HG03139 (cell line): ENCODE data around the gene GOLGA6L9.
"Not testable (repeated sequence)": the region's sequence is repeated elsewhere in the genome, so short reads cannot be mapped to it uniquely, and the experiment has no call there.

ENCODE experiments used
- ATAC-seq: cut with Tn5 transposase; IDR thresholded peaks from one replicate; pipeline ENCODE4 v1.9.1; 2021; ENCODE audit not compliant: unreplicated experiment

The GOLGA6L9 gene

DNA sequence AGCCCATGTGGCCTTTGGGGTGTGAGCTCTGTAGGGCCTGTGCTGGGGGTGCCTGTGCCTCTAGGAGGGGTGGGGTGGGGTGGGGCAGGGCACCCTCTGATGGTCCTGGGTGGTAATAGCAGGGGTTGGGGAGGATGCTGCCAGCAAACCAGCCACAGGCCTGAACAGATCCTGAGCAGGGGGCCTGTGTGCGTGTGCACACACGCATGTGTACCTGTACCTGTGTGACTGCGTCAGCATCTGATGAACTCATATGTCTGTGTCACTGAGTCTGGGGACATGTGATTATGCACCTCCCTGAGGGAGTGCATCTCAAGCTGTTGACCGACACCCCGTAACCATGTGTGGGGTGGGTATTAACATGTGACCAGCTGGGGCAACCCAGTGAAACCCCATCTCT, 36.0 kb downstream of the GOLGA6L9 start:
- not testable (repeated sequence) for ATAC-seq

DNA sequence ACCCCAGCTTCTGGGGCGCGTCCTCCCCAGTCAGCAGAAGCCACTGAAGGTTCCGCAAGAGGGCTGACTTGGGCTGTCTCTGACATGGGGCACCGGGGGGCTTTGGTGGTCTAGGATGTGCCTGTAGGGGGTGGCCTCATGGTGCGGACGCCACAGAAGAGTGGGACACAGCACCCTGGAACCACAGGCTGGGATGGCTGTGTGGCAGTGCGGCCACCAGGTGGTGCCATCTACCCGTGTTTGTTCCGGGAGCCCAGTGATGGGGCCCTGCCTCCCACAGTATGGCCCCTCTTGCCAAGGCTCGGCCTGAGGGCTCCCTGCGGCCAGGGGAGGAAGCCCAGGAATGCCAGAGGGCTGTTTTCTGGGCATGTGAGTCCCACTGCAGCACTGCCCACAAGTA, 38.6 kb downstream of the GOLGA6L9 start:
- peak; percentile 97 for ATAC-seq

DNA sequence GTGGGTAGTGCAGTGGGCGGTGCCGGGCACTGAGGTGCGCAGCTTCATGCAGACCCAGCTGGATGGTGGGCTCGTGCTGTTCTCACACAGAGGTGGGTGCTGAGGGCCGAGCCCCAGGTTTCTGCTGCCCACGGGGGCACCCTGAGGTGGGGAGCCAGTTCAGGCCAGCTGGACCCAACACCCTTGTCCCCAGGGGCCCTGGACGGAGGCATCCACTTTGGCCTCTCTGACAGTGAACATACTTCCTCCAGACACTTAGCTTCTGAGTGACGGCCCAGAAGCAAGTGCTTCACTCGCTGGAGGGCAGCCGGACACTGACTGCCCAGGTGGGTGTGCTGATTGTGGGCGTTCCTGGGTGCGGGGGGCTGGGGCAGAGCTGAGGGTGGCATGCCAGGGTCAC, 39.8 kb downstream of the GOLGA6L9 start:
- not testable (repeated sequence) for ATAC-seq

DNA sequence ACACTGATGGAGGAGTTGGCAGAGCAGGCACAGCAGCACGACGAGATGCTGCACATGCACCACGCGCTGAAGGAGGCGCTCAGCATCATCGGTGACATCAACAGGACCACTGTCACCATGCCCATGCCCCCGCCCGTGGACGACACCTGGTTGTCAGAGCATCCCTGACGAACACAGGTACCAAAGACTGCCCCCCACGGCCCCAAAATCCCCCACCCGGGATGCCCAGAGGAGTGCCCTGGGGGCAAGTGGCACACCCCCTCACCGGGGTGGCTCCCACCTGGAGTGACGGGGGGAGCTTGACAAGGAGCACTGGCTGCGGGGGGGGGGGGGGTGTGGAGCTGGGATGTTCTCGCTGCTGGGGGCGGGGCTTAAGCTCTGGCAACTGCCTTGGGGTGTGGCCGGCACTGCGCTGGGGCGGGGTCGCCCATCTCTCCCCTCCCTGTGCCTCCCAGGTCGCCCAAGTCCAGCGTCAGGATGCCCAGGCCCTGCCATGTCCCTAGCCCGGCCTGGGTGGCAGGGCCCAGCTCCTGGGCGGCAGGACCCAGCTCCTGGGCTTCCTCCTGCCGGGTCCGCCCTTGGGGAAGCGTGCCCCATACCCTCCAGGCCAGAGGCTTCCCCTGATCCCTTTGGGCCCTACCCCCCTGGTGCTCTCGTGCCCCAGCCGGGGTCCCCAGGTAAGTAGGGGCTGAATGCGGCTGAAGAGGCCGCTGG, 42.8 kb downstream of the GOLGA6L9 start:
- not testable (repeated sequence) for ATAC-seq

DNA sequence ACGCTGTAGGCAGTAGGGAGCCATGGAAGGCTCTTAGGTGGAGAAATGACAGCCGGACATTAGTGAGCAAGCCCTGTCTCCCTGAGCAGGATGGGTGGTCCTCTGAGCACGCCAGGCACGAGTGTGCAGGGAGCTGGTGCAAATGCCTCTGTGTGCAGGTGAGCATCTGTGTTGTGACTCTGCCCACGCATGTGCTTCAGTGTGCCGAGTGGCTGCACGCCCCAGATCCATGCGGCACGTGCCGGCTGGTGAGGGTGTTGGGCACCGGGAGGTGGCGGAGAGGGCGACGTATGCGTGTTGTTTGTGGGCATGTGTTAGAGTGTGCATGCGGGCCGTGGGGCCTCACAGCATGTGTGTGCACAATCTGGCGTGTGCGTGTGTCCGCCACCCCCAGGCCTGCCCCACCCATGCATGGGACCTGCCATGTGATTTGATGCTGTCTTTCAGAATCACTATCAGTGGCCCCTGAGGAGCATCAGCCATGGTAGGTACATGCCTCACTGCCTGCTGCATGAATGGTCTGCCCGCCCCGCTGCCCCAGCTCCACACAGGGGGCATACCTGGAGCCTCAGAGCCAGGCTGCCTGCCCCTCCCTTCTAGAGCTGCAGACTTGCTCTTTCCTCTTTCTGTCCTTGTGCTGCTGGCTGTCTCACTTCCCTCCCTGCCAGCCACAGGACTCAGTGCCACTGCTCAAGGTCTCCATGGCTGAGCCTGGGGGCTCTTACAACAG, 45.1 kb downstream of the GOLGA6L9 start:
- ATAC-seq, result not testable (repeated sequence)

DNA sequence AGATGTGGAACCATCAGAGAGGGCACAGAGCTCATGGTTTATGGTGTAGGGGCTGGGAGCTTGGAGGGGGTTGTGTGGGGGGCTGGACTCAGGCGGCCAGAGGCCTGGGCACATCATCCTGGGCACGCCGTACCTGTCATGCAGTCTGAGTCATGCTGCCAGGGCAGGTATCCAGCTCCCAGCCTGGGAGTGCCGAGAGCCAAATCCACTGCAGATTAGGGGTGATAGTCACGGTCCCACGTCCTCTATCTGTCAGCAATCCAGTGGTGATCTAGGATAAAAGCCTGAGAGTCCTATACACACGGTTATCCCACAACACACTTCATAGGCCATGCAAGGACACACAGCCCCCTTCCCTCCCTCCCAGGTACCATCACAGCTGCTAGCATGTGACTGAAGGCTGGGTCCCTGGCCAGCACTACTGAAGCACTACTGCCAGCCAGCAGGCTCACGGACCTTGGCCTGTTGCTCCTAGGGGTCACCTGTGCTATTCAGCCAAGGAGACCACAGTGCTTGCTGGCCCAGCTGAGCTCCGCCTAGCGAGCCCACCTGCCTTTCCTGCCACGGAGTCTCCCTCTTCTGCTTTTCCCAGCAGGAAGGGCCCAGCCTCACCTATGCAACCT, 45.8 kb downstream of the GOLGA6L9 start:
- not testable (repeated sequence) for ATAC-seq

DNA sequence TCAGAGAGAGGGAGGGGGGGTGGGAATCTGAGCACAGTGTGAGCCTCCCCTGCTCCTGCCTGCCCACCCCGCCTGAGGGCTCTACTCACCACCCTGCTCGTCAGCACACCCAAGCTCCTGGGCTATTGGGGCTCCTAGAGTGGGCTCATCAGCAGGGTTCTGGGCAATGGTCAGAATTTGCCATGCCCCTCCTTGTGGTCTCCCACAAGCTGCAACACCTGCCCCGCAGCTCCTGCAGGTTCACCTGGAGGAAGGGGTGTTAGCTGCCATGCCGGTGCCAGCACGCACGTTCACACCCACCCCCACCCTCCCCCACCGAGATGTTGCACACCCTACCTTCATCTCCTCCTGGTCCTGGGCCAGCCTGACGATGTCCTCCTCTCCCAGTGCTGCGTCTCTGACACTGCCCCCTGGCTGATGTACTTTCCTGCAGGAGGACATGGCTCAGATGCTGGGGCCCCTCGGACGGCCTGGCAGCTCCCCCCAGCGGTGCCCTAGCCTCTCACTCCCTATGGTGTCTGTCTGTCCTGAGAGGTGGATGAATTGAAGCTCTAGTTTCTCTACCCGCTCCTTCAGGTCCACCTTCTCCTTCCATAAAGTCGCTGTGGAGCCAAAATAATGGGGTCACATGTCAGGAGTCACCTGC, 47.2 kb downstream of the GOLGA6L9 start:
- ATAC-seq, result not testable (repeated sequence)

DNA sequence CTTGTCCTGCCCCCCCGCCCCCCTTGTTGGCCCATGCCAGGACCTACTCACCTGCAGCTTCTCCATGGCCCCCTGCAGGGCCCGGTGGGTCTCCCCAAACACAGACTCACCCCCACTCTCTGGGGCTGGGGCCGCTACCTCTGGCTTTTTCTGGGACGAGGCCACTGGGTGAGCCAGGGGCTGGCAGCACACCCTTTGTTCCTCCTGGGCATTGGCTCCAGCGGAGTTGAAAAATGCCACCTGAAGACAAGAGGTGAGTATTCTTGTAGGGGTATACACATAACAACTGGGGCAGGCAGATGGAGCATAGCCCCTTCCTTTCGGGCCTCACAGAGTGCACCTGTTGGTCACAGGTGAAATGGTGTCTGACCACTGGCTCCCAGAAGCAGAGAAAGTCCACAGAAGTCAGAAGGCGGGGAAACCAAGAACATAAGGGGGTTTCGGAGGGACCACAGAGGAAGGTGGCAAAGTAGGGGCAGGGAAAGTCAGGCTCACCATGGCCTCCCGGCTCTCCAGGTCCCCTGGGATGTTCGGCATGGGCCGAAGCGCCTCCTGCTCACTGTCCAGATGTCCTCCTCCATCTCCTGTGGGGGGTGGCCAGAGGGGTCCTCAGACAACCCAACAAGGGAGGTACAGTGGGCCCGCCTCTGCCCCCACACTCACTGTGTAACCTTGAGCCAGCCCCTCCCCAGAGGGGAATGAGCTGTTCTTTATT, 47.9 kb downstream of the GOLGA6L9 start:
- ATAC-seq, result not testable (repeated sequence)
